ENCODE data around the gene VCL. TPM values are rescaled to one million over a fixed set of nuclear protein-coding genes. Genes with fewer than 3 reads are reported as not detected.

The VCL gene
- polyA plus RNA-seq, 1 of the 3 experiments (the other 2 are of a cell fraction) = 147 TPM

DNA sequence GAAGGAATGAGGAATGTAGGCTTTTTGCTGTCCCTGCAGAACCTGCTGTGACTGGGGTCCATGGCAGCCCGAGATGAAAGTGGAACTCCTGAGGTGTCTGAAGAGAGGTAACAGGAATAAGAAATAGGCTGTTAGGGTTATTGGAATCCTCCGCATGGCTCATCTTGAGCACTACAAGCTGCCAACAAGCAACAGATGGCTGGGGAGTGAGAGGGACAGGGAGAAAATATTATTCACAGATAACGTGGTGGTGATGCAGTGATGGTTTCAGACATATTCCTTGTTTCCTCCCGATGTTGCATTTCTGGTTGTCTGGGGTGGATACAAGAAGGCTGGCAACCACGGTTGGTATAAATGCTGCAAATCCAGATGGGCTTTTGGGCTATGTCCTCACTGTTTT is 106.6 kb downstream of the VCL start (continued):
- TF ChIP-seq SMC3 (IDR thresholded peaks at IDR 0.05; ENCODE audit: low read depth, low read length) (no peak), RXRA (IDR thresholded peaks at IDR 0.05; ENCODE audit: borderline replicate concordance, low read depth) (no peak), RCOR1 (IDR thresholded peaks at IDR 0.05; ENCODE audit: low read length) (no peak), FOXM1 (IDR thresholded peaks at IDR 0.05; ENCODE audit: low read depth) (no peak)

- WGBS (ENCODE audit: low lambda C conversion rate) = 91% methylated on average over 6 of the region's 8 CpGs
- ChIA-PET CTCF (interaction anchor here (1.4 to 4.3 kb wide), 4 partner anchors 9 to 226 kb away, joined by 6 to 29 read pairs (median 14); no protein-coding TSS in a partner anchor), POLR2A (no interaction called here)
- Histone ChIP-seq H4K20me1 (ENCODE audit: insufficient read depth) (peaks cover 6% of the 10 kb centered on the region; the same call in 1 of the 2 replicates), H3K36me3 (replicated peaks in 1 of 2; ENCODE audit: control insufficient read depth in 1 of 2, insufficient read depth in 2 of 2, low read length in 1 of 2) (peaks cover 76 to 86% of the 10 kb centered on the region in 2 experiments), H3K27ac (ENCODE audit: low read depth in 2 of 2, low read length in 1 of 2) (no peak overlapping the region), H3K79me2 (ENCODE audit: insufficient read depth) (peaks cover 61% of the 10 kb centered on the region), H3K4me2 (no peak overlapping the region), H3K27me3 (ENCODE audit: insufficient read depth) (no peaks in the 10 kb centered on the region), H3K9me2 (no peaks in the 10 kb centered on the region), H3K4me3 (ENCODE audit: low read depth in 2 of 2, low read length in 1 of 2) (no peak overlapping the region), H3K4me1 (ENCODE audit: control insufficient read depth in 1 of 2, insufficient read depth in 2 of 2, low read depth in 1 of 2, low read length in 1 of 2) (peaks cover 0 to 5% of the 10 kb centered on the region in 2 experiments; a peak in 2 of 4 replicates), H3F3A (replicated peaks; ENCODE audit: insufficient read depth) (peaks cover 46% of the 10 kb centered on the region), H2AFZ (ENCODE audit: low read depth) (no peak overlapping the region), H3K9me3 (no peaks in the 10 kb centered on the region), H3K9ac (no peak overlapping the region)
- no peak for TF ChIP-seq GATA2 (CRISPR knock-in tag; IDR thresholded peaks at IDR 0.05)
- no peak for TF ChIP-seq NFIC (IDR thresholded peaks at IDR 0.05; ENCODE audit: borderline replicate concordance)
- no peak for TF ChIP-seq TCF12 (IDR thresholded peaks at IDR 0.05)
- TF ChIP-seq, protein P1, sequence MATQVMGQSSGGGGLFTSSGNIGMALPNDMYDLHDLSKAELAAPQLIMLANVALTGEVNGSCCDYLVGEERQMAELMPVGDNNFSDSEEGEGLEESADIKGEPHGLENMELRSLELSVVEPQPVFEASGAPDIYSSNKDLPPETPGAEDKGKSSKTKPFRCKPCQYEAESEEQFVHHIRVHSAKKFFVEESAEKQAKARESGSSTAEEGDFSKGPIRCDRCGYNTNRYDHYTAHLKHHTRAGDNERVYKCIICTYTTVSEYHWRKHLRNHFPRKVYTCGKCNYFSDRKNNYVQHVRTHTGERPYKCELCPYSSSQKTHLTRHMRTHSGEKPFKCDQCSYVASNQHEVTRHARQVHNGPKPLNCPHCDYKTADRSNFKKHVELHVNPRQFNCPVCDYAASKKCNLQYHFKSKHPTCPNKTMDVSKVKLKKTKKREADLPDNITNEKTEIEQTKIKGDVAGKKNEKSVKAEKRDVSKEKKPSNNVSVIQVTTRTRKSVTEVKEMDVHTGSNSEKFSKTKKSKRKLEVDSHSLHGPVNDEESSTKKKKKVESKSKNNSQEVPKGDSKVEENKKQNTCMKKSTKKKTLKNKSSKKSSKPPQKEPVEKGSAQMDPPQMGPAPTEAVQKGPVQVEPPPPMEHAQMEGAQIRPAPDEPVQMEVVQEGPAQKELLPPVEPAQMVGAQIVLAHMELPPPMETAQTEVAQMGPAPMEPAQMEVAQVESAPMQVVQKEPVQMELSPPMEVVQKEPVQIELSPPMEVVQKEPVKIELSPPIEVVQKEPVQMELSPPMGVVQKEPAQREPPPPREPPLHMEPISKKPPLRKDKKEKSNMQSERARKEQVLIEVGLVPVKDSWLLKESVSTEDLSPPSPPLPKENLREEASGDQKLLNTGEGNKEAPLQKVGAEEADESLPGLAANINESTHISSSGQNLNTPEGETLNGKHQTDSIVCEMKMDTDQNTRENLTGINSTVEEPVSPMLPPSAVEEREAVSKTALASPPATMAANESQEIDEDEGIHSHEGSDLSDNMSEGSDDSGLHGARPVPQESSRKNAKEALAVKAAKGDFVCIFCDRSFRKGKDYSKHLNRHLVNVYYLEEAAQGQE (IDR thresholded peaks at IDR 0.05; ENCODE audit: low read depth, low read length) = no peak
- DNase-seq = no peak
These were observed 107.1 kb downstream of the VCL start for GRCh38 chr10:74104996-74105395.

- Histone ChIP-seq H3K79me2 (ENCODE audit: insufficient read depth) (peaks cover 77% of the 10 kb centered on the region), H3K36me3 (replicated peaks in 1 of 2; ENCODE audit: control insufficient read depth in 1 of 2, insufficient read depth in 2 of 2, low read length in 1 of 2) (peaks cover 85 to 90% of the 10 kb centered on the region in 2 experiments), H3K27ac (ENCODE audit: low read depth in 2 of 2, low read length in 1 of 2) (no peak overlapping the region), H3K9me3 (no peaks in the 10 kb centered on the region), H4K20me1 (ENCODE audit: insufficient read depth) (peaks cover 22% of the 10 kb centered on the region), H3K9ac (no peak overlapping the region), H3K9me2 (no peaks in the 10 kb centered on the region), H3K4me1 (ENCODE audit: control insufficient read depth in 1 of 2, insufficient read depth in 2 of 2, low read depth in 1 of 2, low read length in 1 of 2) (peaks cover 0 to 5% of the 10 kb centered on the region in 2 experiments; a peak in 2 of 4 replicates), H3K27me3 (ENCODE audit: insufficient read depth) (no peaks in the 10 kb centered on the region), H3F3A (replicated peaks; ENCODE audit: insufficient read depth) (peaks cover 43% of the 10 kb centered on the region), H3K4me2 (no peak overlapping the region), H3K4me3 (ENCODE audit: low read depth in 2 of 2, low read length in 1 of 2) (no peak overlapping the region), H2AFZ (ENCODE audit: low read depth) (no peak overlapping the region)
- CTCF ChIA-PET = interaction anchor here (0.8 to 1.7 kb wide), 4 partner anchors 26 to 228 kb away, joined by 3 to 6 read pairs (median 4); no protein-coding TSS in a partner anchor
- POLR2A ChIA-PET = interaction anchor here (1.3 kb wide), 1 partner anchor 8 kb away, joined by 3 read pairs; no protein-coding TSS in a partner anchor
- DNase-seq = no peak
- no peak for TF ChIP-seq POLR2AphosphoS5 (IDR thresholded peaks at IDR 0.05; ENCODE audit: low read depth, low read length)
- WGBS (ENCODE audit: low lambda C conversion rate) = 80% methylated on average over 4 of the region's 4 CpGs
These were observed 109.5 kb downstream of the VCL start for GRCh38 chr10:74107391-74107790.

All from SK-N-SH (cell line).